GM18517 (cell line): ENCODE results near the gene PCDHGA5.
A peak's percentile ranks its signal among the peaks of the same experiment; 100 is the strongest.
"Not testable (repeated sequence)": the region's sequence is repeated elsewhere in the genome, so short reads cannot be mapped to it uniquely, and the experiment has no call there.

Experiments
- ATAC-seq: cut with Tn5 transposase; IDR thresholded peaks from one replicate; pipeline ENCODE4 v1.9.1; 2021; ENCODE audit warnings: mild to moderate bottlenecking, moderate library complexity; ENCODE audit not compliant: unreplicated experiment

Gene PCDHGA5

DNA sequence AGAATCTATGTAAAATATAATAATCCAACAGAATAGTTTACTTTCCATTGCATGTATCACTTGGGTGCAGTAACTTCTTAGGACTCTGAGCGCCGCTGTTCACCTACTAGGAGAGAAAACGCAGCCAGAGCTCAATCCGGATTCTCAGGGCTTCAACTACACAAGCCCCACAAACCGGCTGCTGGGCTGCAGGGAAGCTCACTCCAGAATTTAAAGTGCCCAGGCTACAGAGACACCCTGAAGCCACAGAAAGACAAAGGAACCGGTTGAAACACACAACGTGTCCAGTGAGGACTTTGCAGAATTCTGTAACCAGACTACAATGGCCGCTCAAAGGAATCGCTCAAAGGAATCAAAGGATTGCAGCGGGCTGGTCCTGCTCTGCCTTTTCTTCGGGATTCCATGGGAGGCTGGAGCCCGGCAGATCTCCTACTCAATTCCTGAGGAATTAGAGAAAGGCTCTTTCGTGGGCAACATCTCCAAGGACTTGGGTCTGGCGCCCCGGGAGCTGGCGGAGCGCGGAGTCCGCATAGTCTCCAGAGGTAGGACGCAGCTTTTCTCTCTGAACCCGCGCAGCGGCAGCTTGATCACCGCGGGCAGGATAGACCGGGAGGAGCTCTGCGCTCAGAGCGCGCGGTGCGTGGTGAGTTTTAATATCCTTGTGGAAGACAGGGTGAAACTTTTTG is 49.0 kb downstream of the PCDHGA5 start, which contains the start of gene PCDHGA10:
TSS of gene PCDHGA10 (plus strand) at position 134 of the 686 bp plus-strand sequence. CDS start at position 323, 189 bp downstream.
- peak; percentile 79 for ATAC-seq

DNA sequence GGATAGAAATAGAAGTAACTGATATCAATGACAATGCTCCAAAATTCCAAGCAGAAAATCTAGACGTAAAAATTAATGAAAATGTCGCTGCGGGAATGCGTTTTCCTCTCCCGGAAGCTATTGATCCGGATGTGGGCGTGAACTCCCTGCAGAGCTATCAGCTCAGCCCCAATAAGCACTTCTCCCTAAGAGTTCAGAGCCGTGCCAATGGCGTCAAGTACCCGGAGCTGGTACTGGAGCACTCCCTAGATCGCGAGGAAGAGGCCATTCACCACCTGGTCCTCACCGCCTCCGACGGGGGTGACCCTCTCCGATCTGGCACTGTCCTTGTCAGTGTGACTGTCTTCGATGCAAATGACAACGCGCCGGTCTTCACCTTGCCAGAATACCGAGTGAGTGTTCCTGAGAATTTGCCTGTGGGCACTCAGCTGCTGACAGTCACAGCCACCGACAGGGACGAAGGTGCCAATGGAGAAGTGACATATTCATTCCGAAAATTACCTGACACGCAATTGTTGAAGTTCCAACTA is 49.6 kb downstream of the PCDHGA5 start:
- ATAC-seq = no peak

DNA sequence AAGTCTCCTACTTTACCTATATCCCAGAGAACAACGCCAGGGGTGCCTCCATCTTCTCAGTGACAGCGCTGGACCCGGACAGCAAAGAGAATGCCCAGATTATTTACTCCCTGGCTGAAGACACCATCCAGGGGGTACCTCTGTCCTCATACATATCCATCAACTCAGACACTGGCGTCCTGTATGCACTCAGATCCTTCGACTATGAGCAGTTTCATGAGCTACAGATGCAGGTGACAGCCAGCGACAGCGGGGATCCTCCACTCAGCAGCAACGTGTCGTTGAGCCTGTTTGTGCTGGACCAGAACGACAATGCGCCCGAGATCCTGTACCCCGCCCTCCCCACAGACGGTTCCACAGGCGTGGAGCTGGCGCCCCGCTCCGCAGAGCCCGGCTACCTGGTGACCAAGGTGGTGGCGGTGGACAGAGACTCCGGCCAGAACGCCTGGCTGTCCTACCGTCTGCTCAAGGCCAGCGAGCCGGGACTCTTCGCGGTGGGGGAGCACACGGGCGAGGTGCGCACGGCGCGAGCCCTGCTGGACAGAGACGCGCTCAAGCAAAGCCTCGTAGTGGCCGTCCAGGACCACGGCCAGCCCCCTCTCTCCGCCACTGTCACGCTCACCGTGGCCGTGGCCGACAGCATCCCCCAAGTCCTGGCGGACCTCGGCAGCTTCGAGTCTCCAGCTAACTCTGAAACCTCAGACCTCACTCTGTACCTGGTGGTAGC is 50.7 kb downstream of the PCDHGA5 start:
- not testable (repeated sequence) for ATAC-seq

DNA sequence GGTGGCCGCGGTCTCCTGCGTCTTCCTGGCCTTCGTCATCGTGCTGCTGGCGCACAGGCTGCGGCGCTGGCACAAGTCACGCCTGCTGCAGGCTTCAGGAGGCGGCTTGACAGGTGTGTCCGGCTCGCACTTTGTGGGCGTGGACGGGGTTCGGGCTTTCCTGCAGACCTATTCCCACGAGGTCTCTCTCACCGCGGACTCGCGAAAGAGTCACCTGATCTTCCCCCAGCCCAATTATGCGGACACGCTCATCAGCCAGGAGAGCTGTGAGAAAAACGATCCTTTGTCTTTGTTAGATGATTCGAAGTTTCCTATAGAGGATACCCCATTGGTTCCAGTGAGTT is 51.3 kb downstream of the PCDHGA5 start:
- ATAC-seq = not testable (repeated sequence)
